NCI-H524 treated with DMSO at 0.1 percent for 48 hours (cell line): Measurements from ENCODE around the gene PTPN22.
"Not testable (repeated sequence)": the region's sequence is repeated elsewhere in the genome, so short reads cannot be mapped to it uniquely, and the experiment has no call there.

Source experiments
- DNase-seq: peaks from one replicate; lab custom pipeline; 2025; lab: John Stamatoyannopoulos, UW

The PTPN22 gene

GRCh38 chr1:113852694-113853093 lies 18.8 kb downstream of the PTPN22 start:
- DNase-seq, result not testable (repeated sequence)

- DNase-seq, result no peak
Observed at GRCh38 chr1:113850127-113850796, 21.2 kb downstream of the PTPN22 start.

DNA sequence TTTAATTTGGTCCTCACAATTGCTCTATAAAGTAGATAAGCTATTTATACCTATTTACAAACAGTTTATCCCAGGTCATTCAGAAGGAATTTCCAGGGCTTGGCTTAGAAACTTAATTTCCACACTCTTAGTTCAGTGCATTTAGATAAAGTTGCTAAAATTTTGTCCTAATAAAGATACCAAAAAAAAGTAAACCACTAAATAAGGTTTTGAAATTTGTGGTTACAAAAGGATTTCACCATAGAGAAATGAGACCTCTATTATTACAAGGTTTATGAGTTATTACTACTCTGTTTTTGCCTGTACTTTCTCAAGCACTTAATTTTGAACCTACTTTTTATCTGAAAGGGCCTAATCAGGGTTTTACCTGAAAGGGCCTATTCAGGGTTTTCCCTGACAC lies 22.4 kb downstream of the PTPN22 start:
- DNase-seq, result no peak

GRCh38 chr1:113846391-113847035 lies 25.0 kb downstream of the PTPN22 start:
- no peak for DNase-seq

GRCh38 chr1:113836534-113836933 lies 35.0 kb downstream of the PTPN22 start:
- DNase-seq, result no peak

GRCh38 chr1:113835686-113836290 lies 35.7 kb downstream of the PTPN22 start:
- no peak for DNase-seq

- no peak for DNase-seq
Observed at GRCh38 chr1:113834716-113835115, 36.8 kb downstream of the PTPN22 start.

DNA sequence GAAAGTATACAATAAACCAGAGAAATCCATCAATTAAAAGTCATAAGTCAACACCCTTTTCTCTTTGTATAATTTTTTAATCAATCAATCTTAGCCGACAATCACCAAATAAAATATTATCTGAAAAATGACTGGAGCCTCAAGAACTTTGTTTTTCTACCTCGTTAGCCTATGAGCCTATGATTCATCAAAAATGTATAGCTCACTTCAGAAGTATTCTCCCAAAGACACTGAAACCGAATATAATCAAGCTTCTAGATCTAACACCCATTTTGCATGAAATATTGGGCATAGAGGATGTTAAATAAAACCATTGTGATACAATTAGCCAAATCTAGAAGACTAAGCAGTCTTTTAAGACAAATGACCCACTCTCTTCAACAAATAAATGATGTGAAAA lies 41.5 kb downstream of the PTPN22 start:
- DNase-seq, result no peak

- DNase-seq, result no peak
Observed at GRCh38 chr1:113821916-113822315, 49.6 kb downstream of the PTPN22 start.

DNA sequence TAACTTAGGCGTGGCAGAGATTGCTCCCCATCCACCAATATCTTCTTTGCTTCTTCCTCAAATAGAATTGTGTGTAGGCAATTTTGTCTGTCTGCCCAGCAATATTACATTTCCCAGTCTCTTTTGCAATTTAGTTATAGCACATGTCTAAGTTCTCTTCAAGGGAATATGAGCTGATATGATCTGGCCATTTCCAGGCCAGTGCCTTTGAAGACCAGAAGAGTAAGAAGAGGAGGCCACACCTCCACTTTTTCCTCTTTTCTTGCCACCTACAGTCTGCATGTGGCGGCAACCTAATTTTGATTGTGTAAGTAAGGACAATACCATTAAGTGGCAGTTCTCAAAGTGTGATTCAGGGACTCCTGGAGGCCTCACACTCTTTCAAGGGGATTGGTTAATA lies 52.9 kb downstream of the PTPN22 start:
- no peak for DNase-seq

GRCh38 chr1:113813218-113813617 lies 58.3 kb downstream of the PTPN22 start:
- no peak for DNase-seq

- no peak for DNase-seq
Observed at GRCh38 chr1:113812661-113813135, 58.8 kb downstream of the PTPN22 start.

DNA sequence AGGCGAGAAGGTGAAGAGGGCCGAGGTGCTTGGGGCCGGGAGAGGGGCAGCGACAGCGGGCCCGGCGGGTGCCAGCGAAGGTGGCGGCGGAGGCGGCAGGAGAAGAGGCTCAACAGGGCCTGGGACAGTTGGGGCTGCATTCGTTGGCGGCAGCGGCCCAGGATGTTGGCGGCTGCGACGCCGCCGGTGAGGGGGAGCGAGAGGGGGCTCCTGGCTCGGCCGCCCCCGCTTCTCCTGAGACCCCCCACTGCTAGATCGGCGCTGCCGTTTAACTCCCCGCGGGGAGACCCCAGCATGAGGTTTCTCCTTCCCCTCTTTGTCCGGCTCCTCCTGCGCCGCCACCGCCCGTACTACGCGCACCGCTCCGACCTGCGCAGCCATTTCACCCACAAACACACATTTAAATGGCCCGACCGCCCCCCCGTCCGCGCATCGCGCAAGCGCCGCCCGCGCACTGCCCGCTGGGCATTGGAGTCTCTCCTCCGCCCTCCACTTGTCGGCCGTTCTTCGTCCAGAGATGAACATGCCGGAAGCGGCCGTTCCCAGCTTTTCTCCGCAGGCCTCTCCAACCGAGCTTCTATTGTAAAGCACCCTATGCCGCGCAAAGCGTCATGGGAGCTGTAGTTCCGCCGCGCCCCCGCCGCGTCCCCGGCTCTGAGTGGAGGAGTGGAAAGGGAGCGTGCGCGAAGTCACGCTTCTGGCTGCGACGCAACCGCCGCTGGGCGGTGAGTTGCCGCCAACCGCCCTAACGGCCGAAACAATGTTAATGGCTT lies 59.4 kb downstream of the PTPN22 start, which contains the start of gene RSBN1:
Gene RSBN1, minus strand, starts transcription at position 589 of the 773 bp plus-strand sequence. Its CDS starts 64 bp downstream, at position 525.
- DNase-seq, result peak; percentile 96

- DNase-seq, result peak; percentile 15
Observed at GRCh38 chr1:113811156-113811887, 60.2 kb downstream of the PTPN22 start.

DNA sequence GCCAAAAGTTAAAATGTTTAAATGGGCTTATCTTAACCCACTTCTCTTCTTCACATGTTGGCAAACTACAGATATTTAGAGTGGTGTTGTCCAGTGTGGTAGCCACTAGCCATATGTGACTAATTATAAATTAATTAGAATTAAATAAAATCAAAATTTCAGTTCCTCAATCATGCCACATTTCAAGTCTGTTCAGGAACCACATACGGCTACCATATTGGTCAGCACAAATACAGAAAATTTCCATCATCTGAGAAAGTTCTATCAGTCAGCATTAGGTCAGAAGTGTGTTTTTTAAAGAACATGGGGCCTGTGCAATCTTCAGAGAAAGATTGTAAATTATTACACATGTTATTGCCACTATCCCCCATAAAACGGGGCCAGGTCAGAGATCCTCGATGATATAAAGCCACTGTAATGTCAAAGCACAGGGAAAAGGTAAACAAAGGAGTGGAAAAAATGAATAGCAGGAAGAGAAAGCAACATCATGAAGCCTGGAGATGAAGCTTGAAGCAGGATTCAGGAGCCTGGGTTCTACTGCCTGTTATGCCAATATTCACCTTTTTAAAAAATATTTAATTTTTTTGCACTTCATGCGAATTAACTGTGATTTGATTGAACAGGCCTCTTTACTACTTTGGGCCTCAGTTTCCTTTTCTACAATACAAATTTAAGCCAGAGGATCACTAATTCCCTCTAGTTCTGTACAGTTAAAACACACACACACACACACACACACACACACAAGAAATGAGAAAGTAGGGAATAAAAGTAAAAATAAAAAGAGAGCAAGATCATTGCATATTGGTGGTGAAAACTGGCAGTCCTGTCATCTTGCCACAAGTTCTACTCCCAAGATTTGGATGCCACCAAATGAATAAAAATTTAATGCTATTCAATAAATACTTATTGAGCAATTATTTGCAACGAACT lies 61.6 kb downstream of the PTPN22 start:
- no peak for DNase-seq

DNA sequence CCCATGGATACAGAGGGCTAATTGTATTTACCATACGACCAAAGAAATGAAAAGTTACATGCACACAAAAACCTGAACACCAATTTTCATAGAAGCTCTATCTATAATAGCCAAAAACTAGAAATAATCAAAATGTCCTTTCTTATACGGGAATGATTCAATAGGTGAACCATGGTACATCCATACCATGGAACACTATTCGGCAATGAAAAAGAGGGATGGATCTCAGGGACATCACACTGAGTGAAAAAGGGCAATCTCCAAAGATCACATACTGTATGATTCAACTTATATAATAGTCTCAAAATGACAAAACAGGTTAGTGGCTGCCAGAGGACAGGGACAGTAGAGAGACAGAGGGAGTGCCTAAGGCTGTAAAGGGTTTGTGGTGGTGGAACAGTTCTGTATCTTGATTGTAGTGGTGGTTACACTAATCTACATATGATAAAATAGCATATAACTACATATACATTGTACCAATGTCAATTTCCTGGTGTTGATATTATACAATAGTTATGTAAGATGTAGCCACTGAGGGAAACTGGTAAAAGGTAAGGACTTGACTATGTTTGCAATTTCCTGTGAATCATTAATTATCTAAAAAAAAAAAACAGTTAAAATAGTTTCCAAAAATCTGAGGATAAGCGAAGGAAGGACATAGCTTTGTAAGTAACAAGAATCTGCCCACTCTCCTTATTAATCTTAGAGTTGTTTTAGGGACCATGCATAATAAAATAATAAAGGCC lies 62.9 kb downstream of the PTPN22 start:
- DNase-seq, result no peak

- no peak for DNase-seq
Observed at GRCh38 chr1:113805639-113806038, 65.9 kb downstream of the PTPN22 start.

- no peak for DNase-seq
Observed at GRCh38 chr1:113805256-113805531, 66.3 kb downstream of the PTPN22 start.

DNA sequence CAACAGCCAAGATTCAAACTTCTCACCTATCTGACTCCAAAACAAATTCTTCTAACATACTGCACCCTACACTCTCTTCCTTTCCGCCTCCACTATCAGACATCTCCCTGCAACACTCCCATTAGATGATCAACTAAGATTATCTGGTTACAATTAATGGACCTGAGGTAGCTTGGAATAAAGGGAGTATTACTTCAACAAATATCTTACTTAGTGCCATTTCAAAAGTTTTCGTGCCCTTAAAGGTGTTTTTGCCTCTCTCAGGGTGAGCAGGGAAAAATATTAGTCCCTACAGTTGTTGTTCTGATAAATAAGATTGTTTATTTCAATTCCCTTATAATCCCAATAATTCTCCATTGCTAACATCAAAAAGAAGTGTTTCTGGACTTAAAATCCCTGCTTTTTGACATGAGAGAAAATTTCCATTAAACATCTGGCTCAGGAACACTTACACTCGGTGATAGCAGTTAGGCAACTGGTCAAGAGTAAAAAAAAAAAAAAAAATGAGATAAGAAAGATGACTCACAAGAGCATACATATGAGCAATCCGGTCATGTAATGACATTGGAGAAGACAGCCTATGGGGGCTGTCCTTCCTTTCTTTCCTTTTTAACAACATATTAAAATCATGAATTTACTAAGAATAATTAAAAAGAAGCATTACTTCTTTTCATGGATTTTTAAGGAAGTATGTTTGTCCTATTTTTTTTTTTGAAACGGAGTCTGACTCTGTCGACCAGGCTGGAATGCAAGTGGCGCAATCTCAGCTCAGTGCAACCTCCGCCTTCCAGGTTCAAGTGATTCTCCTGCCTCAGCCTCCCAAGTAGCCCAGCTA lies 66.9 kb downstream of the PTPN22 start:
- no peak for DNase-seq
